Motor neuron (in vitro differentiated cells): ENCODE data around the gene AP3B1. TPM values are rescaled to one million over a fixed set of nuclear protein-coding genes. Genes with fewer than 3 reads are reported as not detected.
"Not testable (repeated sequence)": the region's sequence is repeated elsewhere in the genome, so short reads cannot be mapped to it uniquely, and the experiment has no call there.

Source experiments
- ATAC-seq, 8 experiments: fragments of 200-7000 bp; cut with Tn5 transposase; replicated peaks in 6 of 8; 2 replicates each; pipeline ENCODE4 v1.8.0; 2021; ENCODE audit warnings: mild to moderate bottlenecking in 8 of 8, moderate library complexity in 8 of 8
- H3K27ac ChIP-seq, 2 donors: fragments of 250-450 bp; sonication (Bioruptor Pico); 2 replicates each; pipeline ENCODE4 v1.9.0; 2021; ENCODE audit warnings: antibody characterized with exemption in 2 of 2, mild to moderate bottlenecking in 2 of 2, moderate library complexity in 1 of 2
- H3K4me1 ChIP-seq, 2 donors: fragments of 250-450 bp; sonication (Bioruptor Pico); replicated peaks in 1 of 2; 2 replicates each; pipeline ENCODE4 v1.6.1; 2021; ENCODE audit warnings: antibody characterized with exemption in 2 of 2, mild to moderate bottlenecking in 2 of 2, moderate library complexity in 1 of 2
- H3K4me3 ChIP-seq, 5 donors: fragments of 250-450 bp; sonication (Bioruptor Pico); 2 replicates each; pipeline ENCODE4 v1.9.0; 2021; ENCODE audit warnings: antibody characterized with exemption in 5 of 5, mild to moderate bottlenecking in 5 of 5, moderate library complexity in 4 of 5
- WGBS, 10 experiments: fragments of 450-650 bp; shearing (Covaris generic); methylation state at CpG; one replicate each; pipeline ENCODE4 v1.0.0; 2022; 5-methylcytosine and 5-hydroxymethylcytosine counted together
- in situ Hi-C, 9 experiments: fragments of 400-800 bp; cut with MboI; loops; one replicate each; pipeline ENCODE4 v1.15.0; 2021; ENCODE audit warnings: low sequenced_read_pairs in 9 of 9, low pct_unique_long_range_greater_than_20kb in 2 of 9; ENCODE audit not compliant: unreplicated experiment in 9 of 9
- total RNA-seq, 8 experiments: library from RNA; unstranded; fragments of 300-600 nt; gene quantifications; 2 replicates each; pipeline versions ENCODE4 v1.2.3 to v1.2.4, GENCODE V29; 2022

The AP3B1 gene
- total RNA-seq, 8 experiments from 2014 or later = 31.7 to 54.7 (median 47.4) TPM

DNA sequence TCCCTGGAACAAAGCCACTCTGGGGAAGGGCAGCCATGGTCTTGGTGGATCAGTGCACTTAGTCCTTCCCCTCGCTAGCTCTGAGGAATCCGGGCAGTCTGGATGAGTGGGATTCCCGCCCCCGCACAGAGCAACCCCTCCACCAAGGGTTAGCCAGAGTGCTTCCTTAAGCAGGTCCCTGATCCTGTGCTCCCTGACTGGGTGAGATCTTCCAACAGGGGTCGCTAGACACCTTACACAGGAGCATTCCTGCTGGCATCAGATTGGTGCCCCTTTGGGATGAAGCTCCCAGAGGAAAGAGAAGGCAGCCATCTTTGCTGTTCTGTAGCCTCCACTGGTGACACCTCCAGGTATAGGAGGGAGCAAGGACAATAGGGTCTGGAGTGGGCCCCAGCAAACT is 228.8 kb downstream of the AP3B1 start:
- 60 to 100% methylated on average over 1 of the region's 5 CpGs; no CpG with 5 or more reads in 8 of the 10 experiments for WGBS, 10 experiments
- H3K27ac ChIP-seq = no peak overlapping the region
- H3K4me3 ChIP-seq = no peak overlapping the region
- in situ Hi-C loops = no loop called here
- no peak for ATAC-seq
- H3K4me1 ChIP-seq = peaks cover 0 to 10% of the 10 kb centered on the region in 2 donors

- no peak overlapping the region for H3K4me3 ChIP-seq
- no peak overlapping the region for H3K27ac ChIP-seq
- in situ Hi-C loops = no loop called here
- peak in 2 of 8 experiments; percentile 23 to 54 for ATAC-seq
- H3K4me1 ChIP-seq = peaks cover 0 to 10% of the 10 kb centered on the region in 2 donors
- 20 to 90% (median 80%) methylated on average over 1 to 7 of the region's 12 CpGs; no CpG with 5 or more reads in 5 of the 10 experiments for WGBS, 10 experiments
Observed at GRCh38 chr5:78064941-78065472, 229.5 kb downstream of the AP3B1 start.

GRCh38 chr5:78063495-78063894 is 231.0 kb downstream of the AP3B1 start:
- Histone ChIP-seq H3K27ac (no peak overlapping the region), H3K4me3 (no peak overlapping the region), H3K4me1 (peaks cover 0 to 10% of the 10 kb centered on the region in 2 donors)
- WGBS, 10 experiments = 96 to 100% (median 100%) methylated on average over 2 of the region's 2 CpGs; no CpG with 5 or more reads in 2 of the 10 experiments
- in situ Hi-C loops = no loop called here
- ATAC-seq = no peak

- Histone ChIP-seq H3K27ac (no peak overlapping the region), H3K4me3 (no peak overlapping the region), H3K4me1 (peaks cover 0 to 10% of the 10 kb centered on the region in 2 donors)
- in situ Hi-C loops = no loop called here
- WGBS, 10 experiments = 43 to 92% (median 76%) methylated on average over 1 to 4 of the region's 4 CpGs; no CpG with 5 or more reads in 2 of the 10 experiments
- ATAC-seq = peak in 4 of 8 experiments; percentile 25 to 41 (median 32)
Observed at GRCh38 chr5:78062645-78063044, 231.9 kb downstream of the AP3B1 start.

DNA sequence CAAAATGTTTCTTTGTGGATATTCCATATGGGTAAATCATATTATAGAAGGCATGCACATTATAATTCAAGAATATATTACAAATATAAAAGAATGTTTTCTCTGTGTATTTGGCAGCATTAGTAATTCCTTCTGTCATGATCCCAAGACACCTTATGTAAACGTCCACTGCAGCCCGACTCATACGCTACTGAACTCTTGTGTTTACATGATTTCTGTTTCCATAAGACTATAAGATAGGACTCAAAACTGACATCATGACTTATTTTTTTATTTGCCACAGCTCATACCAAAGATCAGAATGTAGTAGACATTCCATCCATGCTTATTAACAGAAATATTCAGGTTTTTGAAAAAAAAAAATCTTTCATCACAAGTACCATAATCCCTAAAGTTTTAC is 234.1 kb downstream of the AP3B1 start:
- WGBS, 10 experiments = 33 to 100% (median 92%) methylated on average over 1 to 3 of the region's 3 CpGs; no CpG with 5 or more reads in 1 of the 10 experiments
- in situ Hi-C loops = no loop called here
- no peak overlapping the region for H3K27ac ChIP-seq
- H3K4me3 ChIP-seq = no peak overlapping the region
- H3K4me1 ChIP-seq = peaks cover 0 to 10% of the 10 kb centered on the region in 2 donors
- no peak for ATAC-seq

- no peak overlapping the region for H3K27ac ChIP-seq
- no peak overlapping the region for H3K4me3 ChIP-seq
- H3K4me1 ChIP-seq = peaks cover 0 to 10% of the 10 kb centered on the region in 2 donors
- in situ Hi-C loops = no loop called here
- ATAC-seq = peak in 2 of 8 experiments; percentile 62 to 82
- 50 to 100% (median 88%) methylated on average over 1 to 2 of the region's 2 CpGs; no CpG with 5 or more reads in 4 of the 10 experiments for WGBS, 10 experiments
Observed at GRCh38 chr5:78058625-78059024, 235.9 kb downstream of the AP3B1 start.

DNA sequence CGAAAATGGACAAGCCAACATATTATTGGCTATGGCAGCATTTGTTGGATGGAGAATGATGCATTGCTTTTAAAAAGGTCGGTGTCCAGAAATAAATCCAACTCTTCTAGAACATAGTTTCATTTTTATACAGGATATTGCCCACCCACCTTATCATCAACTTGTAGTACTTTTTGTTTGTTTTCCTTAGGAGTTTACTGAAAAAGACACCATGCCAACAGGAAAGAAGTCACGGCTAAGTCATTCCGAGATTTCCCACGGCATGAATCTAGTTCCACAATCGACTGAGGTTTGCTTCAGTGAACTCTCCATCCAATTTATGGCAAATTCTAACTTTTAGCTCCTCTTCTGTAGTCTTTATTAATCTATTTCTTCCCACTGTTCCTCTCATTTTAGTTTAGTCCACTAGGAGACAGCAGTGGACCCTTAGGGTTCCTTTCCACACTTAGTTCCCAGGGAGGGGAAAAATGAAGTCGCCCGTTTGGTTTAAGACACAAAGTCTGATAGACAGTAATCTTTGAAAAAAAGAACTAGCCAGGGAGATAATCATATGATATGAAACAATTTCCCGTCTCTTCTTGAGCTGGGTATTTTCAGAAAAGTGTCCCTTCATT is 237.5 kb downstream of the AP3B1 start:
- Histone ChIP-seq H3K27ac (no peak overlapping the region), H3K4me3 (no peak overlapping the region), H3K4me1 (no peaks in the 10 kb centered on the region)
- WGBS, 10 experiments = 64 to 97% (median 91%) methylated on average over 2 to 9 of the region's 9 CpGs
- ATAC-seq = no peak
- in situ Hi-C loops = no loop called here

- 57 to 100% (median 88%) methylated on average over 1 of the region's 1 CpG for WGBS, 10 experiments
- no peak for ATAC-seq
- in situ Hi-C loops = no loop called here
Observed at GRCh38 chr5:78056053-78056452, 238.4 kb downstream of the AP3B1 start.

DNA sequence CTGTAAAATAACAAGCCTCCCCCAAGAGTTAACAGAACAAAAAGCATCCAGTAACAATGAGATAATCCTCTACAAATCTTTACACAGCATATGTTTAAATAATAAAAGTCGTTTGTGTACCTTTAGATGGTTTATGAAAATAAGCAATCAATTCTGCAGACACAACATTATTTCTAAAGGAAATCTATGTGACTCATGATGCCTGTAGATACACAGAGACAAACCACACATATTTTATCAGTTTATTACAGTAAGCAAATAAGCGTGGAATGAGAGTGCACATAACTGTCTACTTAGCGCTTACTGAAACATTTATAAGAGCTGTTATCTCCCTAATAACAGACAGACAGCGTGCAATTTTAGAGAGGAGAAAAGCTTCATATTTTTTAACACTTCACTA is 243.6 kb downstream of the AP3B1 start:
- H3K4me1 ChIP-seq = no peaks in the 10 kb centered on the region
- WGBS, 10 experiments = 43 to 100% (median 89%) methylated on average over 1 to 4 of the region's 4 CpGs
- in situ Hi-C loops = no loop called here
- no peak overlapping the region for H3K4me3 ChIP-seq
- H3K27ac ChIP-seq = no peak overlapping the region
- peak in 1 of 8 experiments; percentile 40 for ATAC-seq

More at GRCh38 chr5:78056053-78056452, 238.4 kb downstream of the AP3B1 start:
- Histone ChIP-seq H3K4me1 (no peaks in the 10 kb centered on the region), H3K27ac (no peak overlapping the region), H3K4me3 (no peak overlapping the region)

DNA sequence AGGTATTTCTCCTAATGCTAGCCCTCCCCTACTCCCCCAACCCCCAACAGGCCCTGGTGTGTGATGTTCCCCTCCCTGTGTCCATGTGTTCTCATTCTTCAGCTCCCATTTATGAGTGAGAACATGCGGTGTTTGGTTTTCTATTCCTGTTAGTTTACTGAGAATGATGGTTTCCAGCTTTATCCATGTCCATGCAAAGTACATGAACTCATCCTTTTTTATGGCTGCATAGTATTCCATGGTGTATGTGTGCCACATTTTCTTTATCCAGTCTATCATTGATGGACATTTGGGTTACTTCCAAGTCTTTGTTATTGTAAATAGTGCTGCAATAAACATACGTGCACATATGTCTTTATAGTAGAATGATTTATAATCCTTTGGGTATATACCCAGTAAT is 247.7 kb downstream of the AP3B1 start:
- 100% methylated on average over 1 to 2 of the region's 2 CpGs; no CpG with 5 or more reads in 6 of the 10 experiments for WGBS, 10 experiments
- not testable (repeated sequence) for ATAC-seq

DNA sequence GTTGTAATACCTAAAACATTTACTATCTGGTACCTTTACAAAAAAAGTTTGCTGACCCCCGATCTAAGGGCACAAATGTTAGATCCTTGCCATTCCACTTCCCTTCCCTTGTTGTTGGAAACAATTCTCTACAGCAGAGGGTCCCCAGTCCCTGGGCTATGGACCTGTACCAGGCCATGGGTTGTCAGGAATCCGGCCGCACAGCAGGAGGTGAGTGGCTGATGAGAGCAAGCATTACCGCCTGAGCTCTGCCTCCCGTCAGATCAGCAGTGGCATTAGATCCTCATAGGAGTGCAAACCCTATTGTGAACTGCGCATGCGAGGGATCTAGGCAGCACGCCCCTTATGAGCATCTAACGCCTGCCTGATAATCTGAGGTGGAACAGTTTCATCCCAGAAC is 248.5 kb downstream of the AP3B1 start:
- no peak overlapping the region for H3K4me3 ChIP-seq
- no peak for ATAC-seq
- no peaks in the 10 kb centered on the region for H3K4me1 ChIP-seq
- in situ Hi-C loops = no loop called here
- WGBS, 10 experiments = 81 to 100% (median 100%) methylated on average over 1 to 8 of the region's 9 CpGs; no CpG with 5 or more reads in 3 of the 10 experiments
- no peak overlapping the region for H3K27ac ChIP-seq

More for the DNA sequence above, 247.7 kb downstream of the AP3B1 start:
- H3K4me1 ChIP-seq, in situ Hi-C loops, H3K4me3 ChIP-seq, H3K27ac ChIP-seq: not testable (repeated sequence)

- Histone ChIP-seq H3K27ac (no peak overlapping the region), H3K4me3 (no peak overlapping the region), H3K4me1 (no peaks in the 10 kb centered on the region)
- peak in 1 of 8 experiments; percentile 50 for ATAC-seq
- in situ Hi-C loops = no loop called here
- WGBS, 10 experiments = 83 to 100% (median 100%) methylated on average over 3 to 5 of the region's 5 CpGs; no CpG with 5 or more reads in 3 of the 10 experiments
Observed at GRCh38 chr5:78041805-78042204, 252.7 kb downstream of the AP3B1 start.

DNA sequence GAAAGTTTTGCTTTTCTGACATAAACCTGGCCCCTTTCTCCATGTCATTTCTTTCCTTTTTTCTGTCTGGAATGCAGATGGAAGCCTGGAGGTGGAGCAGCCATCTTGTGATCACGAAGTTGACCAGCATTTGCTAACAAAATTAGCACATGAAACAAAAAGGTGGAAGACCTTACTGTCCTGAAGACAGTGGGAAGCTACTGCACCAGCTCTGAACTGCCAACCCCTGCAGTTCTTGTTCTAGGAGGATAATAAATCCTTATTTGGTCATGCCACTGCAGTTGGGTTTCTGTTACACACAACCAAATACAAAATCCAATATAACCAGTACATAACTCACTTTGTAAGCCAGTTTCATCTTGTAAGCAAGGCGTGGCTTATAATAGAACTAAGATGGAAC is 269.0 kb downstream of the AP3B1 start:
- Histone ChIP-seq H3K4me3 (no peak overlapping the region), H3K4me1 (no peaks in the 10 kb centered on the region), H3K27ac (no peak overlapping the region)
- in situ Hi-C loops = no loop called here
- WGBS, 10 experiments = 22 to 100% (median 100%) methylated on average over 1 to 2 of the region's 2 CpGs; no CpG with 5 or more reads in 1 of the 10 experiments
- no peak for ATAC-seq
